ENCODE measurements around the gene UBASH3A. TPM values are rescaled to one million over a fixed set of nuclear protein-coding genes. Genes with fewer than 3 reads are reported as not detected.
A peak's percentile ranks its signal among the peaks of the same experiment; 100 is the strongest.

The UBASH3A gene
- total RNA-seq, 1 experiment from 2014 or later: not detected

DNA sequence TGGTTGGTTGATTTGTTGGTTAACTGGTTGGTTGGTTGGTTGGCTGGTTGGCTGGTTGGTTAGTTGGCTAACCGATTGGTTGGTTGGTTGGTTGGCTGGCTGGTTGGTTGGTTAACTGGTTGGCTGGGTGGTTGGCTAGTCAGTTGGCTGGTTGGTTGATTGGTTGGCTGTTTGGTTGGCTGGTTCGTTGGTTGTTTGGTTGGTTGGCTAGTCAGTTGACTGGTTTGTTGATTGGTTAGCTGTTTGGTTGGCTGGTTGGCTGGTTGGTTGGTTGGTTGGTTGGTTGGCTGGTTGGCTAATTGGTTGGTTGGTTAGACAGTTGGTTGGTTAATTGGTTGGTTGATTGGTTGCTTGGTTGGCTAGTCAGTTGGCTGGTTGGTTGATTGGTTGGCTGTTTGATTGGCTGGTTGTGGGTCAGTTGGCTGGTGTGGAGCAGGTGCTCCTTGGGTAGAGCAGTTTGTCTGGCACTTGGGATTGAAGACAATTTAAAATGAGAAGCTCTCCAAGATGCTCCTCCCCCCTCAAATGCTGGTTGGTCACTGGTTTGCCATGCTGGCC lies 85.4 kb downstream of the UBASH3A start:
- no peak for DNase-seq (ENCODE audit: low read depth)

DNA sequence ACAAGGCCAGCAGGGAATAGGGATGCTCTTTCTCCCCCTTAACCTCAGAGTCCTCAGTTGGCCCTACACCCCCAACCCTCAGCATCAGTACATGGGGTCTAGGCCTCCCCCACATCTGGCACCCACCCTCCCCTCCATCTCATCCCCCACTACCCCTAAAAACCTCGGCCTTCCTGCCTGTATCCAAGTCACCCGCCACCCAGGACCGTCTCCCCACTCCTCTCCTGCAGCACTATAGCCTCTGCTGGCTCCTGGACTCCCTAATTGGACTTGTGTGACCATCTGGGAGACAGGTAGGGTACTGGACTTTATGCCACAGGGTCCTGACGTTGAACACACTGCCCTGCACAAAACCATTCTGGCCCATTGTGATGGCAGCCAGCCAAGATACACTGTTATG lies 86.3 kb downstream of the UBASH3A start:
- DNase-seq (ENCODE audit: low read depth): no peak

DNA sequence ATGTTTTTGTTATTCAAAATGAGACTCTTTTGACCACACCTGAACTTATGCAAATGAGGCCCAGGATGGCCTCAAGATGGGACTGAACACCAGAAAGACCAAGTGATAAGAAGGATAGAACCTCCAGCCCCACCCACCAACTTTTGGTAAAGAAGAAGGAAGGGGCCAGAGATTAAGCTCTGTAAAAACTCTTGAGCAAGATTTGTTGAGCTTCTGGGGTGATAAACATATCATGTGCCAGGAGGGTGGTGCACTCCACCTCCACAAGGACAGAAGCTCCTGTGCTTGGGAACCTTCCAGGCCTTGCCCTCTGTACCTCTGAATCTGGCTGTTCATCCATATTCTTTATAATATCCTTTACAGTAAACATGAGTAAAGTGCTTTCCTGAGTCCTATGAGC lies 87.0 kb downstream of the UBASH3A start:
- DNase-seq (ENCODE audit: low read depth): no peak

DNA sequence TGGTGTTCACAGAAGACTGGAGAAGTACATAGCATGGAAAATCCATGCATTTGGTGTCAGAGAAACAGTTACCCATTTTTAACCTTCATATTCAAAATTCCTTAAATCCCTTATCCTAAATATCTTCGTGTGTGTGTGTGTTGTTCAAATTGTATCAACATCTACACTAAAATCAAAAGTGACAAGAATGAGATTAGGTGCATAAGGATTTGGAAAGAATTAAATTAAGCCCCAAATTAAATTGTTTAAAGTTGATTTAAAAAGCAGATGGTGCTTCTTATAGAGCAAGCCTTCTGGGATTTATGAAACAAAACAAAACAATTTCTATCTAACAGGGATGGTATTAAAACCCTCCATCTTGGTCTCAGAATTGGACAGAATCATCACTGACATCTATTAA lies 87.6 kb downstream of the UBASH3A start:
- no peak for DNase-seq (ENCODE audit: low read depth)

DNA sequence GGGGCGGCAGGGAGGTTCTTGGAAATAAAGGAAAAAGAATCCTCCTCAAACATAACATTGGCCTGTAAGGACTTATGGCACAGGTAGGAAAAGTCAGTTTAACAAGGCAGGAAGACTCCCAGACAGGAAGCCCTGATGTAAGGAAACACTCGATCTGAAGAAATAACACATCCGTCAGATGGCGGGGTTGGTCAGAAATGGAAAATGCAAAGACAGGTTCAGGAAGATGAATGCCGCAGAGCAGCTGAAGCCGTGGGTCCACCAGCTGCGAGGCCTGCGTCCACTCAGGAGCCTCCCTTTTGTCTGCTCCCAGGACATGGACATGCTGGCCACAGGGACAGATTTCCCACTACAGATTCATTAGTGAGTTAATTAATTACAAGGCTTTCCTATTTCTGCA lies 88.5 kb downstream of the UBASH3A start:
- DNase-seq (ENCODE audit: low read depth): no peak

GRCh38 chr21:42493109-42494060 lies 89.7 kb downstream of the UBASH3A start:
- no peak for DNase-seq (ENCODE audit: low read depth)

DNA sequence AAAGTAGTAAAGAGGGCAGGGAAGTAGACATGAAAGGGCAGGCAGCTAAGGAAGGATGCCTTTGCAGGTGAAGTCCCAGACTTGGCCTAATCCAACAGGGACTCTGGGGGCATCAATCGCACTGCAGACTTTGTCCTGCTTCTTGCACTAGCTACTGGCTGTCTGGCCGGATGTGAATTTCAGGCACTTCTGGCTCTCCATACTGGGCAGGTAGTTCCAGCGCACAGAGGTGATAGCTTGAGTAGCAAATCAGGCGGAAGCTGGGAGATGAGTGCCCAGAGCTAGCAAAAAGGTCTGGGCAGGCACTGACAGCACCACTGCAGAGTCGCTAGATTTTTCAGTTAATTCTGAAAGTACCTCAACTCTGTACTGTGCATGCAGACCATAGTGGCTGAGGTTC lies 91.3 kb downstream of the UBASH3A start:
- DNase-seq (ENCODE audit: low read depth): no peak

GRCh38 chr21:42495765-42496119 lies 92.0 kb downstream of the UBASH3A start:
- DNase-seq (ENCODE audit: low read depth): no peak

DNA sequence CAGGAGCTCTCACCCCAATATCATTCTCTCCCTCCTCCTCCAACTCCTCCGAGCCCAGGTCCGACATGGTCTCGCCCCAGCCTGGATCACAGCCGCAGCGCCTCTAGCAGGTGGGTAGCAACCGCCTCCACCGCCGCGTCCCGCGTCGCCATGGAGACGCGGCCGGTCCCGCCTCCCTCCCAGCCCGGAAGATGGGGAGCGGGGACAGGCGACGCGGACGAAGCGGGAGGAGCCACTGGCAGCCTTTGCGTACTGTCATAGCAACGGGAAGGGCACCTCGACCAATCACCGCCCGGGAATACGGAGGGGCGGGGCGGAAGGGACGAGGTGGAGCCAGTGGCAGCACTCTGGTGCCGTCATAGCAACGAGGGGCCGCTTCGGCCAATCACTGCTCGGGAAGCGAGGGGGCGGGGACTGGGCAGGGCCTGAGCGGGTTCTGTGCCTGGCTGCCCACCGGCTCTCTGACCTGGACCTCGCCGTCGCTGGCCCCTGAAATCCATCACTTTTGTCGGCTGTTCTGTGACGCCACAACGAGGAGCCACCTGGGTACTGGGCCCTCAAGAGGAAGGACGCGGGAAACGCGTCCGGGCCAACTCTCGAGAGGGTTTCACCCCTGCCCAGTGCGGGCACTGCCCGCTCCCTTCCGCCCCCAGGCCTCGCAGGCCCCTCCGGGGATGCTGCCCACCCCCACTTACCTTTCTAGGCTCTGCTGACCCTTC lies 92.6 kb downstream of the UBASH3A start, which contains the start of gene RSPH1:
Gene RSPH1 (minus strand): TSS at position 105 of the 719 bp plus-strand sequence. CDS start 38 bp downstream, at position 67.
- DNase-seq (ENCODE audit: low read depth): peak; percentile 99

DNA sequence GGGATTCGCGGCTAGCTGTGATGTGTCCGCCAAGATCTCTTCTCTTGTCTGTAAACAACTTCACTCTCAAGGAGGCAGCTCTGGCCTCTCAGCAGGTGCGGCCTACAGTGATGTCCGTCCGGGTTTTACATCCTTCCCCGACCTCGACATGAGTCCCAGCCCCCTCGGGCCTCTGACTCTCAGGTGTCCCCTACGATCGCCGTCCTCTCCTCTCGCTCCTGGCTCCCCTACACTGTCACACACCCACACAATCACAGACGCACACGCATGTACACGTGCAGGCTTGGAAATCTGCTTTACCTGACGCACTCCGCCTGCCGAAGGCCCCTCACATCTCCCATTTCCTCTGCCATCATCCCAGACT lies 93.1 kb downstream of the UBASH3A start:
- DNase-seq (ENCODE audit: low read depth): no peak

Other genes with a start within 250 kb of the UBASH3A start
- not detected in 2 replicates for gene ABCG1, start 184.8 kb upstream of the UBASH3A start, total RNA-seq (2014; rRNA removed; shearing (Covaris generic))
- 0.52 TPM in 1 of 2 replicates, not detected in the other for gene TFF3, start 88.5 kb upstream of the UBASH3A start, total RNA-seq (2014; rRNA removed; shearing (Covaris generic))
- gene TFF2, start 52.9 kb upstream of the UBASH3A start, total RNA-seq (2014; rRNA removed; shearing (Covaris generic)): 0.30 TPM in 1 of 2 replicates, not detected in the other
- gene TFF1, start 37.4 kb upstream of the UBASH3A start, total RNA-seq (2014; rRNA removed; shearing (Covaris generic)): not detected in 2 replicates
- 0.27 TPM in 1 of 2 replicates, not detected in the other for gene TMPRSS3, start 7.8 kb upstream of the UBASH3A start, total RNA-seq (2014; rRNA removed; shearing (Covaris generic))
- gene RSPH1, start 92.3 kb downstream of the UBASH3A start, total RNA-seq (2014; rRNA removed; shearing (Covaris generic)): not detected in 2 replicates
- gene SLC37A1, start 110.0 kb downstream of the UBASH3A start, total RNA-seq (2014; rRNA removed; shearing (Covaris generic)): 1.3 and 1.7 TPM in 2 replicates
- gene PDE9A, start 249.7 kb downstream of the UBASH3A start, total RNA-seq (2014; rRNA removed; shearing (Covaris generic)): 0.07 TPM in 1 of 2 replicates, not detected in the other

Measured in M059J (cell line).